Measurements from ENCODE around the gene CD44.

CD44 gene

GRCh38 chr11:35265755-35266454, 126.9 kb downstream of the CD44 start:
- DNase-seq, result no peak

- DNase-seq, result peak; percentile 92
Measured at GRCh38 chr11:35267504-35267903, 128.5 kb downstream of the CD44 start.

DNA sequence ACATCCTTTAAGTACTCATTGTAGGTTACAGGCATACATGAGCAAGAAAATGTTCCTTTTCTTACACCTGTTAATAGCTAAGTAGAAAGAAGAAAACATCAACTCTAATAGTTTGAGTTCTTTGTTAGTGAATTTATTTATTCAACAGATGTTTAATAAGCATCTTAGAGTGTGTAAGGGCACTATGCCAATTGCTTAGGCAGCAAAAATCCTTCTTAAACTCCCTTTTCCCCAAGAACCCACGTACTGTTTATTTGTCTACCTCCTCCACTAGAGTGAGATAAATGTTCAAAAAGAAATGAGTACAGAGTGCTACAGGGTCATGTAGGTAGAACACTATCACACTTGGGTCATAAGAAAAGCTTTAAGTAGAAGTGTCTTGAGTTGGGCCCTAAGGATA, 131.4 kb downstream of the CD44 start:
- DNase-seq, result no peak

GRCh38 chr11:35271031-35271430, 132.1 kb downstream of the CD44 start:
- DNase-seq, result no peak

GRCh38 chr11:35272391-35272902, 133.5 kb downstream of the CD44 start:
- DNase-seq, result no peak

- no peak for DNase-seq
Measured at GRCh38 chr11:35274909-35275785, 136.2 kb downstream of the CD44 start.

- peak; percentile 23 for DNase-seq
Measured at GRCh38 chr11:35275786-35276170, 136.8 kb downstream of the CD44 start.

DNA sequence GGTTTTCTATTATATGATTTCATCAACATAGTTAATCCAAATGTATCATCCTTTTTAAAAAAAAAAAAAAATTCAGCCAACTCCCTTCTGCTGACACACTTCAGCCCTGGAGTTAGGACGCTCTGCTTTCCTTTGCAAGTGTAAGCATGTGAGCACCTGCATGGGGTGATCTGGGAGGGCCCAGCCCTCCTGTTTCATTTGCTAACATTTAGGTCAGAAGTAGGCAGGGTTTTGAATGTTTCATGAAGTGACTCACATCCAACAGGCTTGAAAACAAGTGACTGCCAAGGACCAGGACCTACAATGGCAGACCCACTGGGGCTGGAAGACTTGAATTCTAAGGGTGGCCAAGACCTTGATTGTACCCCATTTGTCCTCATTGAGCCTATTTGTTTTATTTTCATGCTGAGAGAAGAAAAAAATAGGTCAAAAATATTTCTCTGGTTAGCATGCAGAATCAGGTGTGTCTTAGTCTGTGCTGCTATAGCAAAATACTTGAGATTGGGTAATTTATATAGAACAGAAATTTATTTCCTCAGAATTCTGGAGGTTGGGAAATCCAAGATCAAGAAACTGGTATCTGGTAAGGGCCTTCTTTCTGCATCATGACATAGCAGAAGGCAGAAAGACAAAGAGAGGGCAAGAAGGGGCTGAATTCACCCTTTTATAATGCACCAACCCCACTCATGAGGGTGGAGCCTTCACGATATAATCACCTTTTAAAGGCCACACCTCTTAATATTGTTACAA, 137.6 kb downstream of the CD44 start:
- no peak for DNase-seq

DNA sequence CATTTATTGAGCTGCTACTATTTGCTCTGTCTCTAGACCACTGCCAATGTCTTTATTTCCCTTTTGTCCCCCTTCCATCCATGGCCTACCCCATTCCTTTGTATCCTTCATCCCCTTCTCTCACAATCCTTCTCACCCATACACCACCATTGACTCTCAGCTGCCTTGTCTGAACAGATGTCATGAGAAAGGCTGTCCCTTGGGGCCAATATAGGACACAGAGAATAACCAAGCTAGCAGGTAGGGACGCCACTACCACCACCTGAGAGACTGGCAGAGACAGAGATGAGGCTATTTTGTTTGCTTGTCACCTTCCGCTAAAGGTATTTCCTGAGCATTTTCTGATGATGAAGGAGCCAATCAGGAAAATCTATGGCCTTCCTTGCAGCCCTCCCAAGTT, 138.9 kb downstream of the CD44 start:
- DNase-seq, result no peak

DNA sequence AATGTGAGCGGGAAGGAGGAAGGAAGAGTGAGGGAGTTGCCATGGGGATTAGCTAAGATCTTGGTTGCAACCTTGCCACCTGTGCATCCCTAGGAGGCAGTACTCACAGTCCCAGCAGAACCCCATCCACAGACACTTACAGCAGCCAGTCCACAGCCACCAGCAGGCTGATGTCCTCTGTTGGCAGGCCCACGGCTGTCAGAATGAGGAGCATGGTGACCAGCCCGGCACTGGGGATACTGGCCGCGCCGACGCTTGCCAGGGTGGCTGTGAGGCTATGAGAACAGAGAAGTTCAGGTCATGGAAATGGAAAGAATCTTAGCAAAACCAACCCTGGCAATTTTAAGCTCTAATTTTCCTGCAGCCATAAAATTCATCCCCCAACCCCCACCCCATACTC, 141.8 kb downstream of the CD44 start:
- no peak for DNase-seq

DNA sequence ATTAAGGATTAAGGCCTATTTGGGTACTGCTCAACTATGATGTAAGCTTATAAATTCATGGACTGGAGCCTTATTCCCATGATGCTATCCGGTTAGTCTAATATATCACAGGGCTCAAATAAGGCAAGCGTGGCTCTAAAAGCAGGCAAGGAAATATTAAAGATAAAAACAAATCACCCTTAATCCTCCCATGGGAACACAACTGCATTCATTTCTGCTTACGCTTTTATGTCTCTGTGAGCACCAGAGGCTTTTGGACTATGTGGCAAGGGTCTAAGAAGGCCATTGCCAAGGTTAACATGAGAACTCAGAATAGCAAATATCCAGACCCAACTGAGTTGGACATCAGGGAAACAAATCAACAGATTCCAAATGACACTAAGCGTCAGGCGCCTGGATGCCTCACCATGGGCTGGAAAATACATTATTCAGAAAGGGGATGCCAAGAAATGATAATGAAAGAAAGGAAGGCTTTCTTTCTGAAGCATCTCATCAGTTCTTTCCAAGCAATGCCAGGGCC, 142.3 kb downstream of the CD44 start:
- no peak for DNase-seq
